CD14-positive monocyte (primary cell): ENCODE measurements around the gene DMBT1. TPM values are rescaled to one million over a fixed set of nuclear protein-coding genes. Genes with fewer than 3 reads are reported as not detected.

ENCODE experiments used
- DNase-seq, 3 donors: peaks; one replicate each; pipeline ENCODE4 v3.0.0-alpha.2; 2011 to 2022
- H2AFZ ChIP-seq: 2 replicates; pipeline ENCODE4 v1.6.0; 2012; ENCODE audit warnings: mild to moderate bottlenecking, low read depth, low read length, inconsistent platforms; ENCODE audit not compliant: insufficient read depth, poor library complexity, severe bottlenecking
- H3K27ac ChIP-seq, 2 donors: 1 replicate in 1 of 2; 2 replicates in 1 of 2; pipeline ENCODE4 v1.5.1; 2012 to 2013; ENCODE audit warnings: low read length in 2 of 2, control low read depth in 1 of 2, inconsistent platforms in 1 of 2, low read depth in 1 of 2, mild to moderate bottlenecking in 1 of 2
- H3K27me3 ChIP-seq, 2 donors: one replicate each; pipeline versions ENCODE4 v1.6.0 to v1.6.1; 2011 to 2013; ENCODE audit warnings: low read length in 2 of 2; ENCODE audit not compliant: control insufficient read depth in 2 of 2, insufficient read depth in 2 of 2
- H3K36me3 ChIP-seq, 2 donors: replicated peaks in 1 of 2; 1 replicate in 1 of 2; 2 replicates in 1 of 2; pipeline versions ENCODE4 v1.5.1 to v1.6.1; 2012 to 2013; ENCODE audit warnings: low read length in 2 of 2, control low read depth in 1 of 2, inconsistent platforms in 1 of 2, mild to moderate bottlenecking in 1 of 2; ENCODE audit not compliant: insufficient read depth in 2 of 2, control insufficient read depth in 1 of 2
- H3K4me1 ChIP-seq, 2 donors: 1 replicate in 1 of 2; 2 replicates in 1 of 2; pipeline versions ENCODE4 v1.5.1 to v1.6.1; 2012 to 2013; ENCODE audit warnings: low read length in 2 of 2, control low read depth in 1 of 2, inconsistent platforms in 1 of 2, mild to moderate bottlenecking in 1 of 2, moderate library complexity in 1 of 2; ENCODE audit not compliant: insufficient read depth in 2 of 2, control insufficient read depth in 1 of 2
- H3K4me2 ChIP-seq: replicated peaks from 2 replicates; pipeline ENCODE3; 2012; ENCODE audit warnings: low read length, moderate library complexity, mild to moderate bottlenecking; ENCODE audit not compliant: poor library complexity, severe bottlenecking; ENCODE audit errors: extremely low read depth
- H3K4me3 ChIP-seq, 3 experiments: fragments of 200-600 bp in 1 of 3; sonication (generic) in 1 of 3; replicated peaks in 1 of 3; 1 replicate in 2 of 3; 2 replicates in 1 of 3; pipeline ENCODE4 v1.5.1; 2011 to 2013; ENCODE audit warnings: low read length in 3 of 3, mild to moderate bottlenecking in 3 of 3, control low read depth in 2 of 3, low read depth in 2 of 3, inconsistent platforms in 1 of 3, moderate library complexity in 1 of 3
- H3K79me2 ChIP-seq: 2 replicates; pipeline ENCODE4 v1.6.0; 2012; ENCODE audit warnings: mild to moderate bottlenecking, control low read depth, inconsistent platforms, low read length, moderate library complexity; ENCODE audit not compliant: insufficient read depth
- H3K9ac ChIP-seq: 2 replicates; pipeline ENCODE4 v1.6.0; 2017; ENCODE audit warnings: low read length, mild to moderate bottlenecking; ENCODE audit not compliant: insufficient read depth, poor library complexity, severe bottlenecking
- H3K9me3 ChIP-seq, 2 donors: replicated peaks in 1 of 2; 1 replicate in 1 of 2; 2 replicates in 1 of 2; pipeline versions ENCODE4 v1.5.1 to v1.6.1; 2012 to 2013; ENCODE audit warnings: low read length in 2 of 2, control low read depth in 1 of 2; ENCODE audit not compliant: control insufficient read depth in 1 of 2, insufficient read depth in 1 of 2
- H4K20me1 ChIP-seq: 2 replicates; pipeline ENCODE4 v1.6.0; 2012; ENCODE audit warnings: mild to moderate bottlenecking, low read length, control low read depth, moderate library complexity; ENCODE audit not compliant: insufficient read depth
- H3K27ac Mint-ChIP-seq, 7 donors: one replicate each; pipeline ENCODE4 v1.8.0; 2020; ENCODE audit warnings: mild to moderate bottlenecking in 7 of 7, mixed read lengths in 7 of 7, moderate library complexity in 6 of 7, inconsistent platforms in 2 of 7
- H3K27me3 Mint-ChIP-seq, 3 donors: one replicate each; pipeline ENCODE4 v1.8.0; 2021 to 2022; ENCODE audit warnings: low read depth in 3 of 3, mild to moderate bottlenecking in 3 of 3, mixed read lengths in 3 of 3, moderate library complexity in 3 of 3, inconsistent platforms in 1 of 3
- H3K36me3 Mint-ChIP-seq, 2 donors: one replicate each; pipeline ENCODE4 v1.8.0; 2020; ENCODE audit warnings: mixed read lengths in 2 of 2, inconsistent platforms in 1 of 2, mild to moderate bottlenecking in 1 of 2
- H3K4me1 Mint-ChIP-seq: one replicate; pipeline ENCODE4 v1.8.0; 2020; ENCODE audit warnings: mild to moderate bottlenecking, mixed read lengths
- H3K4me3 Mint-ChIP-seq, 2 donors: one replicate each; pipeline ENCODE4 v1.8.0; 2020; ENCODE audit warnings: mild to moderate bottlenecking in 2 of 2, mixed read lengths in 2 of 2, moderate library complexity in 1 of 2
- H3K9me3 Mint-ChIP-seq, 7 donors: one replicate each; pipeline ENCODE4 v1.8.0; 2020 to 2022; ENCODE audit warnings: mixed read lengths in 7 of 7, mild to moderate bottlenecking in 6 of 7, moderate library complexity in 6 of 7, inconsistent platforms in 2 of 7
- WGBS: methylation state at CpG from one replicate; pipeline ENCODE4 v1.1.5; 2013; ENCODE audit warnings: missing lambda C conversion rate; ENCODE audit not compliant: insufficient coverage; 5-methylcytosine and 5-hydroxymethylcytosine counted together
- intact Hi-C, 2 donors: fragments of 100-400 bp; cut with micrococcal nuclease; formaldehyde crosslinking; loops; one replicate each; pipeline versions ENCODE4 v1.15.0 to v1.15.1; 2023
- polyA plus RNA-seq, 3 donors: library from polyadenylated mRNA; depleted of rRNA in 1 of 3; unstranded in 2 of 3; stranded (reverse) in 1 of 3; fragments of 300-500 nt in 2 of 3; fragments of >200 nt in 1 of 3; fragmentation: Illumina TruSeq in 2 of 3; gene quantifications; 1 replicate in 2 of 3; 2 replicates in 1 of 3; pipeline ENCODE4 v1.2.3, GENCODE V29; 2012 to 2021
- TF ChIP-seq, protein P1 (sequence below): fragments of 200-600 bp; IDR thresholded peaks from one replicate; pipeline ENCODE4 v1.8.0; 2022; ENCODE audit warnings: antibody characterized with exemption, mild to moderate bottlenecking

DMBT1 gene
- polyA plus RNA-seq, 3 donors, result not detected

DNA sequence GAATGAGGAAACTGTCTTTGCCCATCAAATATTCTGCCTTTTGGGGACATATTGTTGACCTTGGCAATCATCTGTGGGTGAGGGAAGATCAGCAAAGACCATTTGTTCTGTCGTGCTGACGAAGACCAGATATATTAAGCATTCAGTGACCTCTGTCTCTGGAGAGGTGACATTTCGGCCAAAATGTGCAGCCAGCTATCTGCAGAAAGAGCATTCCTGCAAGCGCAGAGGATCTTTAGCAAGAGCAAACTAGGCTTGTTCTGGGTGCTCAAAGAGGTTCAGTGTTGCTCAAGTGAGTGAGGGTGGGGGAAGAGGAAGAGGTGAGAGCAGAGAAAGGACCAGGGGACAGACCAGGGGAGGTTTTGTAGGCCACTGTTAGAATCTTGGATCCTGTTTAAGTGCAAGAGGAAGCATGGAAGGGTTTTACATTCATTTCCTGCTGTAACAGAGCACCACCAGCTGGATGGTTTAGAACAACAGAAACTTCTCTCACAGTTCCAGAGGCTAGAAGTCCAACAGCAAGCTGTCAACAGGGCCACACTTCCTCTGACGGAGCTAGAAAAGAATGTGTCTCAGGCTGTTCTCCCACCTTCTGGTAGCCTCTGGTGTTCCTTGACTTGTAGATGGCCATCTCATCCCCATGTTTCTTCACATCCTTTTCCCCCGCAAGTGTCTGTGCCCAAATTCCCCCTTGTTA, 127.9 kb downstream of the DMBT1 start:
- H3K9ac ChIP-seq, result no peak overlapping the region
- no peaks in the 10 kb centered on the region for H3K79me2 ChIP-seq
- H3K36me3 ChIP-seq, result no peaks in the 10 kb centered on the region
- H2AFZ ChIP-seq, result no peak overlapping the region
- DNase-seq, result no peak
- 70% methylated on average over 2 of the region's 6 CpGs for WGBS
- H3K4me1 ChIP-seq, result no peaks in the 10 kb centered on the region
- no peaks in the 10 kb centered on the region for H3K9me3 ChIP-seq
- intact Hi-C loops, result no loop called here
- H3K27ac ChIP-seq, result no peak overlapping the region
- Mint-ChIP-seq H3K27me3 (peaks cover 0 to 2% (median 0%) of the 10 kb centered on the region in 3 donors), H3K27ac (no peak overlapping the region), H3K4me1 (no peaks in the 10 kb centered on the region), H3K36me3 (no peaks in the 10 kb centered on the region), H3K9me3 (peaks cover 0 to 12% (median 4%) of the 10 kb centered on the region in 7 donors), H3K4me3 (no peak overlapping the region)
- H3K4me2 ChIP-seq, result no peak overlapping the region
- H3K4me3 ChIP-seq, result no peak overlapping the region
- H3K27me3 ChIP-seq, result no peaks in the 10 kb centered on the region
- TF ChIP-seq, protein P1, sequence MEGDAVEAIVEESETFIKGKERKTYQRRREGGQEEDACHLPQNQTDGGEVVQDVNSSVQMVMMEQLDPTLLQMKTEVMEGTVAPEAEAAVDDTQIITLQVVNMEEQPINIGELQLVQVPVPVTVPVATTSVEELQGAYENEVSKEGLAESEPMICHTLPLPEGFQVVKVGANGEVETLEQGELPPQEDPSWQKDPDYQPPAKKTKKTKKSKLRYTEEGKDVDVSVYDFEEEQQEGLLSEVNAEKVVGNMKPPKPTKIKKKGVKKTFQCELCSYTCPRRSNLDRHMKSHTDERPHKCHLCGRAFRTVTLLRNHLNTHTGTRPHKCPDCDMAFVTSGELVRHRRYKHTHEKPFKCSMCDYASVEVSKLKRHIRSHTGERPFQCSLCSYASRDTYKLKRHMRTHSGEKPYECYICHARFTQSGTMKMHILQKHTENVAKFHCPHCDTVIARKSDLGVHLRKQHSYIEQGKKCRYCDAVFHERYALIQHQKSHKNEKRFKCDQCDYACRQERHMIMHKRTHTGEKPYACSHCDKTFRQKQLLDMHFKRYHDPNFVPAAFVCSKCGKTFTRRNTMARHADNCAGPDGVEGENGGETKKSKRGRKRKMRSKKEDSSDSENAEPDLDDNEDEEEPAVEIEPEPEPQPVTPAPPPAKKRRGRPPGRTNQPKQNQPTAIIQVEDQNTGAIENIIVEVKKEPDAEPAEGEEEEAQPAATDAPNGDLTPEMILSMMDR, result no peak
- H4K20me1 ChIP-seq, result no peaks in the 10 kb centered on the region

DNA sequence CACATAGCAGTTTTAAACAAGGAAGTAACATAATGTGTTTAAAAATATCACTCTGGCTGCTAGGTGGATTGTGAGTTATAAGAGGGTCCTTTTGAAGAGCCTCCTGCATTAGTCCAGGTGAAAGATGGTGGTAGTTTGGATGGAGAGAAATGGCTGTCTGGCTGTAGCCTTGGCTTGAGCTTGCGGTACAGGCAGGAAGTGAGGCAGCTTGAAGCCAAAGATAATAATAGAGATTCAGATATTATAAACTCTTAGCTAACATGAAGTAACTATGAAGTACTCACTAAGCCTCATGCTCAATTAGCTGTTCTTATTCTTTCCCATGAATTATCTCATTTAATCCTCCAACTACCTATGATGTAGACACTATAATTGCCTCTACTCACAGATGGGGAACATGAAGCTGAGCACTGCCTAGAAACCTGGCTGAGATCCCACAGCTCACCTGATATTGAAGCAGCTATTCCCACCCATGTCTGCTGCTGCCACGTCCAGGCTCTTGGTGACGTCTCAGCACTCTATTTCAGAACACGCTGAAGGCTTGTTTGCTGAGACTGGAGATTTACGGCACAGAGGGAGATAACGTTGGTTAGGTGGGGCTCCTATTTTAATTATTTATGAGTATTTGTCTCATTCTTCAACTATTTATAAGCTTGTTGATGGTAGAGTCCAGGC, 128.7 kb downstream of the DMBT1 start:
- peaks cover 0 to 2% (median 0%) of the 10 kb centered on the region in 3 donors for H3K27me3 Mint-ChIP-seq
- no peak overlapping the region for H3K4me3 Mint-ChIP-seq
- H3K36me3 Mint-ChIP-seq, result no peaks in the 10 kb centered on the region
- H3K4me1 Mint-ChIP-seq, result no peaks in the 10 kb centered on the region
- intact Hi-C loops, result no loop called here
- Histone ChIP-seq H3K4me2 (no peak overlapping the region), H3K9ac (no peak overlapping the region), H3K27ac (no peak overlapping the region), H3K9me3 (no peaks in the 10 kb centered on the region), H2AFZ (no peak overlapping the region), H3K36me3 (no peaks in the 10 kb centered on the region), H3K4me1 (no peaks in the 10 kb centered on the region), H3K4me3 (no peak overlapping the region), H3K79me2 (no peaks in the 10 kb centered on the region), H4K20me1 (no peaks in the 10 kb centered on the region), H3K27me3 (no peaks in the 10 kb centered on the region)
- DNase-seq, result no peak
- WGBS, result no CpG with 5 or more reads among the region's 6 CpGs
- H3K9me3 Mint-ChIP-seq, result peaks cover 0 to 14% (median 2%) of the 10 kb centered on the region in 7 donors
- H3K27ac Mint-ChIP-seq, result no peak overlapping the region
- TF ChIP-seq, protein P1, result no peak
